B cell (primary cell): ENCODE data around the gene RASSF3.

Source experiments
- EZH2 ChIP-seq: IDR thresholded peaks from 2 replicates; pipeline ENCODE4 v1.6.1; 2012; ENCODE audit warnings: borderline replicate concordance, low read depth, mild to moderate bottlenecking, moderate library complexity, low read length; ENCODE audit not compliant: insufficient read depth, poor library complexity, severe bottlenecking
- TF ChIP-seq, protein P1 (sequence below): fragments of 200-600 bp; IDR thresholded peaks from one replicate; pipeline ENCODE4 v1.8.0; 2022; ENCODE audit warnings: antibody characterized with exemption, mild to moderate bottlenecking

DNA sequence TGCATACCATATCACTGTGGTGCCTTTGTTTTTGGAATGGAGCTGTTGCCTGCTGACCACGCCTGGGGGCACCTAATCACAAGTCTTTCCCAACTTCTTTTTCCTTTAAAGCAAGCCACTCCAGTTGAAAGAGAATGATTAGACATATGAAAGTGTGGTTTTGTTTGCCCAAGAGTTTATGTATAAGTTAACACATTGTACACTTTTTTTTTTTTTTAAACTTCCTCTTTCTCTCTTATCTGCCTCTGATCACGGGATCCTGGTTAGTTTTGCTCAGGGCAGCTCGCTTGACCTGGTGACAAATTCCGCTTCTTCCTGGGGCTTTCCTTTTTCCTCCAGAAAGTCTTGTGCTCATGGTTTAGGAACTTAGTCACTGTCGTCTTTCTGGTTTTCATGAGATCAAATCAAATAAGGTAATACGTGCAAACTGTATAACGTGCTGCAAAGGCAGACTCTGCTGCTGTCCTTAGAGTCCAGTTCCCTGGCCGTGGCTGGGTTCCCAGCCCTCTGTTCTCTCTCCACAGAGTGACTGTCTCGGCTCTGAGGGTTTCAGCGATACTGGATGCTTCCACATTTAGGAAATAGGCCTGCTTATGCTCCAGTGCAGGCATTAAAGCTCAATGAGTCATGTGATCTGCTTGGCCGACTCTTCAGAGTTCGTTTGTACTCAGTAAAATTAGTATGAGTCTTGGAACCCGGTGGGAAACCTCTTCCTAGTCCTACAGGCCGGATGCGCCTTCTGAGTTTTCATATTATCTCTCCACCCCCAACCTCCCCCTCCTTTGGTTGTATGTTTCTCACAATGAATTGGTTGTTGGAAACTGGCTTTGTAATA lies 15.2 kb downstream of the RASSF3 start:
- TF ChIP-seq, protein P1, sequence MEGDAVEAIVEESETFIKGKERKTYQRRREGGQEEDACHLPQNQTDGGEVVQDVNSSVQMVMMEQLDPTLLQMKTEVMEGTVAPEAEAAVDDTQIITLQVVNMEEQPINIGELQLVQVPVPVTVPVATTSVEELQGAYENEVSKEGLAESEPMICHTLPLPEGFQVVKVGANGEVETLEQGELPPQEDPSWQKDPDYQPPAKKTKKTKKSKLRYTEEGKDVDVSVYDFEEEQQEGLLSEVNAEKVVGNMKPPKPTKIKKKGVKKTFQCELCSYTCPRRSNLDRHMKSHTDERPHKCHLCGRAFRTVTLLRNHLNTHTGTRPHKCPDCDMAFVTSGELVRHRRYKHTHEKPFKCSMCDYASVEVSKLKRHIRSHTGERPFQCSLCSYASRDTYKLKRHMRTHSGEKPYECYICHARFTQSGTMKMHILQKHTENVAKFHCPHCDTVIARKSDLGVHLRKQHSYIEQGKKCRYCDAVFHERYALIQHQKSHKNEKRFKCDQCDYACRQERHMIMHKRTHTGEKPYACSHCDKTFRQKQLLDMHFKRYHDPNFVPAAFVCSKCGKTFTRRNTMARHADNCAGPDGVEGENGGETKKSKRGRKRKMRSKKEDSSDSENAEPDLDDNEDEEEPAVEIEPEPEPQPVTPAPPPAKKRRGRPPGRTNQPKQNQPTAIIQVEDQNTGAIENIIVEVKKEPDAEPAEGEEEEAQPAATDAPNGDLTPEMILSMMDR, result no peak
- no peak for TF ChIP-seq EZH2
